Right forelimb (tissue), 1 donor: ENCODE results near the gene TMEM45B.
"Not testable (repeated sequence)": the region's sequence is repeated elsewhere in the genome, so short reads cannot be mapped to it uniquely, and the experiment has no call there.

Experiments
- DNase-seq: peaks from one replicate; pipeline ENCODE4 v3.0.0-alpha.2; 2018

Gene TMEM45B

DNA sequence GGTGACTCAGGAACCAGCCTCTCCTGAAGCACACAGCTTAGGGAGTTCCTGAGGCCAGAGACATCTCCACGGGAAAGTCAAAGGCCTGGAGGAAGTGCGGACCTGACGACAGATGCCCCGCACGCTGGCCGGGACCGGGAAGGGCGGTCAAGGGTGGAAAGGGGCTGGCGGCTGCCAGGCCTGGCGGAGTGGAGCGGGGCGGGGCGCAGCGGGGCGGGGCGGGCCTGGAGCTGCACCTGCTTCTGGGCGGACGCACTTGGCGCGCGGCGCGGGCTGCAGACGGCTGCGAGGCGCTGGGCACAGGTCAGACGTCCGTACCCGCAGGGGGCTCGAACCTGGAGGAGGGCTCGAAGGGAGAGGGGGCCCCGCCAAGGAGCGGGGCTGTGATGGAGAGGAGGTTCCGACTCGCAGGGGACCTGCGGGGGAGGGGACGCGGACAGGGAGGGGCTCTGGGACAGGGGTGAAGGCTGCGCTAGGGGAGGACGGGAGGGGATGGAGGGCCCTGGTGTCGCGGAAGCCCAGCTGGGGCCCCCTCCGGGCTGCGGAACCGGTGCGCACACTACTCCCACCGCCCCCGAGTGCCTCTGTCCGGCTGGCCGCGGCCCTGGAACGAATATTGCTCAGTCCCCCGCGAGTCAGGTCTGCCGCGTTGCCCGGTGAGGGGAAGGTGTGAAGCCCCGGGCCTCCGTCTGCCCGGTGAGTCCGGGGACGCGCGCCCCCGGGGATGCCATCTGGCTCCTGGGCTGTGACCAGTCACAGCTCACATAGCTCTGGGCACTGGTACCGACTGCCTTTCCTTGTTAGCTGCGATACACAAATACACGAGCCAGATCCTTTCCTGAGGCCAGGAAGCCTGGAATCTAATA, at the start of gene TMEM45B:
TMEM45B (plus strand) TSS at position 253 of the 866 bp plus-strand sequence. CDS start 36,635 bp downstream, outside the sequence.
- peak; percentile 46 for DNase-seq

DNA sequence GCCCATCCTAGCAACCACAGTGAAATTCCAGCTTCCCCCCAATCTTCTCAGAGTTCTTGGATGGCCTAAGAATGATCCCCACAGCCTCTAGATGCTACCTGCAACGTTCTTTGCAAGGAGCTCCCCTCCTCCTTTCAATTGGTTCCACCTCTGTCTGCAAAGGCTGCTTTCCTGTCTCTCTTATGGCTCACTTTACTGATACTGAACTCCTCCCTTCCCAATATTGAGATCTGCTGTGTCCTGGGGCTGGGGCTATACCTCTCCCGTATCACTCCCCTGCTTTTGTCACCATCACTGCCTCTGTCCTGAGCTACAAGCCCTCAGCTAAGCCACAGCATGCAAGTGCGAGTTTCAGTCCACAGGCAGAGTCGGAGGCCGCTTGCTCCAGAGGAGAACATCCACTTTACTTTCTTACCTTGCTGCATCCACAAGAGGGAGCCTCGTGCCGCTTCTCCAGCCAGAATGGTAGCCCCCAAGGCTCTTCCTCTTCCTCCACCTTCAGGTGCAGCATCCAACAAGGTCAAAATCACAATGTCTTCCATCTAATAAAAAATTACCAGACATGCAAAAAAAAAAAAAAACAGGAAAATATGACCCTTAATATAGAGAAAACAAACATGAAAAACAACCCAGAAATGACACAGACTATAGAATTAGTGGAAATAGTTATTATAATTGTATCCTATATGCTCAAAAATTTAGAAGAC, 48.6 kb upstream of the TMEM45B start:
- no peak for DNase-seq

DNA sequence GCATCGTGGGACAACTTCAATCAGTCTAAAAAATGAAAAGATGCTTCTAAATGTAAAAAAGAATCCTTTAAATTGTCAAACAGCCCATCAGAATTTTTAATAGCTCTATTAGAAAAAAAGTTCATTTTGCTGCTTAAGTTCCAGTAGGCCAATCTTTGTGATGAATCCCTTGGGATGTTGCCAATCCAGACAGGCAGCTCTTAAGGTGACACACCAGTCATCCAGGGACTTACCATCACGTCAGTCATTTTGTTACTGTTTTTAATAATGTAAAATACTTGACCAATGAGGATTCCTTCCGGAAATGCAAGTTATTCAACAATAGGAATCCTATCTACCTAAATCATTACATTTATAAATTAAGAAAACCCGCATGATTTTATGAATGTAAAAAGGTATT, 47.8 kb upstream of the TMEM45B start:
- DNase-seq = no peak

DNA sequence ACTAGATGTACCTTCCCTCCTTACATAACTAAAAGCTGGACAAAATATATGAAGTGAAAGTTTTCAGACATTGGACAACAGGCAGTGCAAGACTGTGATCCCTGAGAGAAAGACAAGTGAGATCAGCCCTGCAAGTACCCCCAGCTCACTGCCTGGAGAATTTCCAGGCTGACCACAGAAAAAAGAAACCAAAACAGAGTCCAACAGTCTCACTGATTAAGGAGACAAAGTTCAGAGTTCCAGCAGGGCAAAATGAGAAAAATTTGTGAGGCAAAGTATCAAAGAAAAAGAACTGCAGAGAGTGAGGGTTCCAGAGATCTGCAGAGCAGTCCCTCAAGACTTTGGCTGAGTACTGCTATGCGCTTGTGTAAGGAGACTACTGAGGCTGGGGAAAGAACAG, 47.3 kb upstream of the TMEM45B start:
- no peak for DNase-seq

DNA sequence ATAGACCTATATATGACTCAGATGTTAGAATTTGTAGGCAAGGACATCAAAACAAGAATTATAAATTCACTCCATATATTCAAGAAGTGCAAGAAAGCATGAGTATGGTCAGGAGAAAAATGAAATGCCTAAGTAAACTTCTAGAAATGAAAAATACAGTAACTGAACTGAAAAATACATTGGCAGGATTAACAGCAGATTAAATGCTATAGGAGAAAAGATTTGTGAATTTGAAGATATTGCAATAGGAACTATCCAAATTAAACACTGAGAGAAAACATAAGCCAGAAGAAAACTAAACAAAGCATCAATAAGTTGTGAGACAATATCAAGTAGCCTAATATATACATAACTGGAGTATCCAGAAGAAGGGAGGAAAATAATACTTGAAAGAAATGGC, 46.6 kb upstream of the TMEM45B start:
- no peak for DNase-seq

DNA sequence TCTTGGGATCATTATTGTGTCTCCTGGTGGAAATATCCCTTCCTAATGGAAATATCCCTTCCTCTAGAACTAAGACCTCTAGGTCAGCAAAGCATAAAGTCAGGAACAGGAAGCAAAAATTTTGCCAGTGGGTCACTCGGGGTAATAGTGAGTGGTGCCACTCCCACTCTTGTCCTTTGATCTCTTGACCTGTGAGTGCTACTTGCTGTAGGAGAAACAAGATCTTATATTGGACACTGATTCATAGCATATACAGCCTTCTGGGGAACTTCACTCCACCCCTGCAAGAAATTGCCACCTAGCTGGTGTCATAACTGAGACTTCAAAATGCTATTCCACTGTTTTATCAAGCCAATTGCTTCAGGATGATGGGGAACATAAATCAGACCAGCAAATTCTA, 44.7 kb upstream of the TMEM45B start:
- DNase-seq = no peak

DNA sequence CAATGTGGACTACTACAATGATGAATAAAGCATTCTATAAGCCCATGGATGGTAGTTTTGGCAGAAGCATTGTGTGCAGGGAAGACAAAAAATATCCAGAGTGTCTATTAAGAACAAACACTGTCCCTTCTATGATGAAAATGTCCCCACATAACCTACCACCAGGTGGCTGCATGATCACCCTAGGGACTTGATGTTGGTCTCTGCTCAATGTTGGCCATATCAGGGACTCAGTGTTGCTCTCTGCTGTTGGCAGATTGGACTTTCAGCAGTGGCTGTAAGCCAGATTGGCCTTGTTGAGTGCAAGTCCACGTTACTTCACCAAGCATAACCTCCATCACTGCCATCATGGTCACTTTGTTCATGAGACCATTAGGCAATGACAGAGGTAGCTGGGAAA, 44.2 kb upstream of the TMEM45B start:
- not testable (repeated sequence) for DNase-seq

DNA sequence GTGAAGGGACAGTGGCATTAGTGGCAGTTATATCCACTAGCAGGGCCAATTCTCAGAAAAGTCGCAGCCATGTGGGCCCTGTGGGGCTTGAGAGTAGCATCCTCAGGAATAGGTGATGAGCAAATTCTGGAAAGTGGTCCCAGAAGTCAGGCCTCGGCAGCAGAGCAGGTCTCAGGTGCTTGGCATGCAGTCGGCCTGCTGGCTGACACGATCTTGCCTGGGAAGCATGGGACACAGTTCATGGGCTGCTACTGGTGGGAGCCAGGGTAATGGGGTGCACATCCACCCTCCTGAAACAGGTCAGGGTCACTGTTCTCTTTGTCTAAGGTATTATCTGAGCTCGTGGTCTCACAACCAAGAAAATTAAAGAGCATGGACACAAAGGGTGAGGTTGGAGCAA, 36.8 kb upstream of the TMEM45B start:
- no peak for DNase-seq

DNA sequence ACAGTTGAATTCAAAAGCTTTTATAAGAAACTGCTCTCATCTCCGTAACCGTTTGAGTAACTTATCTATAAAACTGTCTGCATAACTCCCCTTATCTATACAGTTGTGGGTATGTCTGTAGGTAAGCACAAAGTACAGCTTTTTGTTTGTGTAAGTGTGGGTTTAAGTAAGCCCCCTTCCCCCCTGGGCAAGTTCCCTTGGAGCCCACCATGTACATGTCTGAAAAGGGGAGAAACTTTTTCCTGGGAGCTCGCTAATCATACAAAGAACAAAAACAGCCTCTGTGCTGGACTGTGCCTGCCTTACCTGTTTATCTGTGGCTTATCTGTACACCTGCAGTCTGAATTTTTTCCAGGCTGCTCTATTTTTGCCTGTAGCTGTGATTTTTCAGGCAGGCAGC, 36.3 kb upstream of the TMEM45B start:
- no peak for DNase-seq

DNA sequence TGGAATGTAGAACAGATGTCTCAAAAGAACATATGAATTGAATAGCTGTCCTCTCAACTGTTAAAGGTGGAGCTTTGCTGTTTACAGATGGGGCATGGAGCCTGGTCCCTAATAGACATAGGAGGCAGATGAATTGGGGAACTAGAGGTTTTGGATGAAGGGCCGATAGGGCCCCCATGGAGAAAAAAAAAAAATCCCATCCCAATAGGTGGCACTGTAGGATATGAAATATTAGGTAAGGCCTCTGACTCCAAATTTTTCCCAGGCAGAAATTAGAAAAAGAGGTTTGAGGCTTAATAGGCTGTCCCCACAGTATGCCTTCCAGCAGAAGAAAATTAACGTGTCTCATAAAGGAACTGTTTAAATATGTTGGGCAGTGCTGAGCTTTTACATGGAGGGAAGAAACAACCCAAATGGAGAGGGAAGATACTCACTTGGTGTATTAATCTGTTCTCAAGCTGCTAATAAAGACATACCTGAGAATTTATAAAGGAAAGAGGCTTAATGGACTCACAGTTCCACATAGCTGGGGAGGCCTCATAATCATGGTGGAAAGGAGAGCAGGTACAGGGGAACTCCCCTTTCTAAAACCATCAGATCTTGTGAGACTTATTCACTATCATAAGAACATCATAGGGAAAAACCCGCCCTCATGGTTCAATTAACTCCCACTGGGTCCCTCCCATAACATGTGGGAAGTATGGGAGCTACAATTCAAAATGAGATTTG, 30.1 kb upstream of the TMEM45B start:
- no peak for DNase-seq

DNA sequence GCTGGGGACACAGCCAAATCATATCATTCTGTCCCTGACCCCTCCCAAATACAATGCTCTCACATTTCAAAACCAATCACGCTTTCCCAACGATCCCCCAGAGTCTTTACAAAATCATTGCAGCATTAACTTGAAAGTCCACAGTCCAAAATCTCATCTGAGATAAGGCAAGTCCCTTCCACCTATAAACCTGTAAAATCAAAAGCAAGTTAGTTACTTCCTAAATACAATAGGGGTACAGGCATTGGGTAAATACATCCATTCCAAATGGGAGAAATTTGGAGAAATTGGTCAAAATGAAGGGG, 29.6 kb upstream of the TMEM45B start:
- not testable (repeated sequence) for DNase-seq

DNA sequence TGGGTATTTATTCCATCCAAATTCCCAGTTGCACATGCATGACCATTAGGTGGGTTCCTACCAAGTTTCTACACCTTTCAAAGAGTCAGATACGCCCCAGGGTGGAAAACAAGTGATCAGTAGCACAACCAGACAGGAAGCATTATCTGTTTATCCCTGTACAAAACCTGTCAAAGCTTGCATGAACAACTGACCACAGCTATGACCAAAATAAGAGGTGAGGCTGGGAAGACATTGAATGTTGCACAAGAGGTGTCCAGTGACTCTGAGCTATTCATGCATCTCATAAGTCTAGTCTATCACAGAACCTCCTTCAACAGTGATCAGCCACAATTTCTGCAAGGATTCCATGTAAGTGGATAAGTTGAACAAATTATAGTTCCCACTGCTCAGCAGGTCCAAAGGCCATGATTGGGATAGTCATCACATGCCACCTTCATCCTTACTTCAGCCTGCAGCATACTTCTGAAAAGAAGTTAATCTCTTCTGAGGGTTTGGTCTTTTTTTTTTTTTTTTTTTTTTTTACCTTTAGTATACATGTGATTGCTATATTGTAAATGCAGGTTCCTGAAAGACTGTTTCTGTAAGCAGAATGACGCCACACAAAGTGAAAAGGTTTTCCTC, 28.0 kb upstream of the TMEM45B start:
- no peak for DNase-seq

DNA sequence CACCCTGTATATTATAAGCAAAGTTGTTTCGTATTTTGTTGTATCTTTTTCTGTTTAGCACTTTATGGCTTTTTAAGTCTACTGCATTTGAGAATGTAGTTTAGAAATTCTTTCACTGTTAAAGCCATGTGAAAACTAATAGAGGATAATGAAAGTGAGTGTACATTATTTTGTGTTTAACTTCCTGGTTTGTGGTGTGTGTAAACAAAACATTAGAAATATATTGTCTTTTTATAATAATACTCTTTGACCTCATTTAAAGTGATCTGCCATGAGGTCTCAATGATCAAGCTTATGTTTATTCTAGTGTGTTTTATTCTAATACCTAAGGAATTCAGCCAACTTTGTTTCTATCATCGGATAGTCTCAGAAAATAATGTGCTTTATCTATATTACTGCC, 27.4 kb upstream of the TMEM45B start:
- no peak for DNase-seq

DNA sequence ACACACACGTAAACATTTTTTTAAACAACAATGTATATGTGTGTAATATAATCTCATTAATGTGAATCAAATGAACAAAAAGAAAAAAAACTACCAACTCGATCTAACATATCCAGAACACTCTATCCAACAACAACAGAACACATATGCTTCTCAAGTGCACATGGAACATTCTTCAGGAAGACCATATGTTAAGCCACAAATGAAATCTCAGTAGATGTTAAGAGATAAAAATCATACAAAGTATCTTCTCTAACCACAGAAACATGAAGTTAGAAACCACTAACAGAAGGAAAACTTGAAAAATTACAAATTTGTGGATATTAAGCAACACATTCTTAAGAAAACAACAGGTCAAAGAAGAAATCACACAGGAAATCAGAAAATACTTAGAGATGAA, 25.5 kb upstream of the TMEM45B start:
- DNase-seq = no peak

DNA sequence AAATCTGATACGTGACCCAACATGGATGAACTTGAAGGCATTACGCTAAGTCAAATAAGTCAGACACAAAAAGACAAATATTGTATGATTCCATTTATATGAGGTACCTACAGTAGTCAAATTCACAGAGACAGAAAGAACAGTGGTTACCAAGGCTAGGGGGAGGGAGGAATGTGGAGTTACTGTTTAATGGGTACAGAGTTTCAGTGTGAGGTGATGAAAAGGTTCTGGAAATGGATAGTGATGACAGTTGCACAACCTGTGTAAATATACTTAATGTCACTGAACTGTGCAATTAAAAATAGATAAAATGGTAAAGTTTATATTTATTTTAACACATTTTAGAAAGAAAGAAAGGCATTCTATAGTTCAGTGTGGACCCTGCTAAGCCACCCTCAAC, 24.1 kb upstream of the TMEM45B start:
- no peak for DNase-seq

DNA sequence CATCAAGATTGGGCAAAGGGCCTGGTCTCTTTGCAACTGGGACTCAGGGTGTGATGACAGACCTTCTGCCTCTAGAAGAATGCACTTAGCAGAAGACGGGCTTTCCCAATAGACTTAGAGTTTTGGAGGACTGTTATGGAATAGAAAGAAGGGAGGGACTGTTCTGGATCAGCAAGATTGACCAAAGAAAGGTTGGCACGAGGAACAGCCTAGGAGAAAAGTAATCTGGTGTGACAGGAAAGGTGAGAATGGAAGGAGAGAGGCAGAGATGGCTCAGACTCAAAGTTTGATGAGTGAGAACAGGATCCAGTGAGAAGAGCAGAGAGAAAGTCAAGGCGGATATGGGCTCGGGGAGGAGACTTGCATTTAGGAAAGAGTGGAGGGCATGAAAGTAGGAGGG, 23.0 kb upstream of the TMEM45B start:
- no peak for DNase-seq

DNA sequence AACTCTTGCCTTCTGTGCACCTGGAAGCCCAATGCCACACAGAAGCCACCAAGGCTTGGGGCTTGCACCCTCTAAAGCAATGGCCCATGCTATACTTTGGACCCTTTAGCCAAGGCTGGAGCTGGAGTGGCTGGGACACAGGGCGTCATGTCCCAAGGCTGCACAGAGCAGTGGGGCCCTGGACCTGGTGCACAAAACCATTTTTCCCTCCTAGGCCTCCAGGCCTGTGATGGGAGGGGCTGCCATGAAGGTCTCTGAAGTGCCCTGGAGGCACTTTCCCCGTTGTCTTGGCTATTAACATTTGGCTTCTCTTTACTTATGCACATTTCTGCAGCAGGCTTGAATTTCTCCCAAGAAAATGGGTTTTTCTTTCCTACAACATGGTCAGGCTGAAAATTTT, 20.6 kb upstream of the TMEM45B start:
- no peak for DNase-seq

DNA sequence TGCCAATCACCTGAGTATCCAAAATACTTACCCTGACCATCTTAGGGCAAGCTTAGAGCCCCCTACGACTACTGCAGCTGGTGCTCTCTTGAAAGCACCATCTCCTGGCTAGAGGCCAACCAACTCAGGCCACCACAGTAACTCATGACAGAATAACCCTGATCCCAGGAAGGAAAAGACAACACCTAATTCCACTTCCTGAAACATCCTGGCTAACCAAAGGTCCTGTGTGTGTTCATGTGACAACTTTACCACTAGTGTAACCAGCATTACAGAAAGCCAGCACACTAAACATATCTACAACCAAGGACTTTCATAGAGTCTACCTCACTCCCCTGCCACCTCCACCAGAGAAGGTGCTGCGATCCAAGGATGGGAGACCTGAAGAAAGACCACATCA, 17.4 kb upstream of the TMEM45B start:
- no peak for DNase-seq

DNA sequence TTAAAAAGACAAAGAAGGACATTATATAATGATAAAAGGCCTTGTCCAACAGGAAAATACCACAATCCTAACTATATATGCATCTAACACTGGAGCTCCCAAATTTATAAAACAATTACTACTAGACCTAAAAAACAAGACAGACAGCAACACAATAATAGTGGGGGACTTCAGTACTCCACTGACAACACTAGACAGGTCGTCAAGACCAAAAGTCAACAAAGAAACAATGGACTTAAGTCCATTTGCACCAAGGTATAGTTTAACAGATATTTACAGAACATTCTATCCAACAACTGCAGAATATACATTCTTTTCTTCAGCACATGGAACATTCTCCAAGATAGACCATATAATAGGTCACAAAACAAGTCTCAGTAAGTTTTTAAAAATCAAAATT, 15.5 kb upstream of the TMEM45B start:
- not testable (repeated sequence) for DNase-seq

DNA sequence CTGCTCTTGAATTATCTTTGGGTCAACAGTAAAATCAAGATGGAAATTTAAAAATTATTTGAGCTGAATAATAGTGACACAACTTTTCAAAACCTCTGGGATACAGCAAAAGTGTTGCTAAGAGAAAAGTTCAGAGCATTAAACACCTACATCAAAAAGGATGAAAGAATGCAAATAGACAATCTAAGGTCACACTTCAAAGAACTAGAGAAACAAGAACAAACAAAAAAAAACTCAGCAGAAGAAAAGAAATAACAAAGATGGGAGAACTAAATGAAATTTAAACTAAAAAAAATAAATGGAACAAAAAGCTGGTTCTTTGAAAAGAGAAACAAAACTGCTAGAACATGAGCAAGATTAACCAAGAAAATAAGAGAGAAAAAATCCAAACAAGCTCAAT, 15.0 kb upstream of the TMEM45B start:
- DNase-seq = no peak

DNA sequence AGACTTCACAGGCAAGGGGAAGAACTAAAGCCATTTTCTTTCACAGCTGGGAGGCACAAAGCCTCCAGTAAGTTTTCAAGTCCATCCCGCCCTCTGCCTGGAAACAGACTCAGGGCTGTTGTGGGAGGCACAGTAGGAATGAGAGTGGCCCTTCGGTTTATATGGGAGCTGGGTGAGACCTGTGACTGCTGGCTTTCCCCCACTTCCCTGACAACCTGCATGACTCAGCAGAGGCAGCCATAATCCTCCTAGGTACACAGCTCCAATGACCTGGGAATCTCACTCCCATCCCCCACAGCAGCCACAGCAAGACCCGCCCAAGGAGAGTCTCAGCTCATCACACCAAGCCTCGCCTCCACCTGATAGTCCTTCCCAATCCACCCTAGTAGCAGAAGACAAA, 12.1 kb upstream of the TMEM45B start:
- no peak for DNase-seq

DNA sequence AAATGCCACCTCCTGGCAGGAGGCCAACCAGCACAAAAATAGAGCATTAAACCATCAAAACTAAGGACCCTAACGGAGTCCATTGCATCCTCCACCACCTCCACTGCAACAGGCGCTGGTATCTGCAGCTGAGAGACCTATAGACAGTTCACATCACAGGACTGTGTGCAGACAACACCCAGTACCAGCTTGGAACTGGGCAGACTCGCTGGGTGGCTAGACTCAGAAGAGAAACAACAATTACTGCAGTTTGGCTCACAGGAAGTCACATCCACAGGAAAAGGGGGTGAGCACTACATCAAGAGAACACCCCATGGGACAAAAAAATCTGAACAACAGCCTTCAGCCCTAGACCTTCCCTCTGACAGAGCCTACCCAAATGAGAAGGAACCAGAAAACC, 11.6 kb upstream of the TMEM45B start:
- no peak for DNase-seq

DNA sequence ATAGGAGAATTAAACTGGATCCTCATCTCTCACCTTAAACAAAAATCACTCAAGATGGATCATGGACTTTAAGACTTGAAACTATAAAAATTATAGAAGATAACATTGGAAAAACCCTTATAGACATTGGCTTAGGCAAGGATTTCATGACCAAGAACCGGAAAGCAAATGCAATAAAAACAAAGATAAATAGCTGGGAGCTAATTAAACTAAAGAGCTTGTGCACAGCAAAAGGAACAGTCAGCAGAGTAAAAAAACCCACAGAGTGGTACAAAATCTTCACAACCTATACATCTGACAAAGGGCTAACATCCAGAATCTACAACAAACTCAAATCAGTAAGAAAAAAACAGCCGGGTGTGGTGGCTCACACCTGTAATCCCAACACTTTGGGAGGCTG, 7.4 kb upstream of the TMEM45B start:
- not testable (repeated sequence) for DNase-seq
